Measurements from ENCODE around the gene LLGL1.

Gene LLGL1

GRCh38 chr17:18225121-18225641, at the start of gene LLGL1:
Gene LLGL1, plus strand, starts transcription at chr17:18225635. Its CDS starts 48 bp downstream, at chr17:18225683.
- DNase-seq, result peak; percentile 98

DNA sequence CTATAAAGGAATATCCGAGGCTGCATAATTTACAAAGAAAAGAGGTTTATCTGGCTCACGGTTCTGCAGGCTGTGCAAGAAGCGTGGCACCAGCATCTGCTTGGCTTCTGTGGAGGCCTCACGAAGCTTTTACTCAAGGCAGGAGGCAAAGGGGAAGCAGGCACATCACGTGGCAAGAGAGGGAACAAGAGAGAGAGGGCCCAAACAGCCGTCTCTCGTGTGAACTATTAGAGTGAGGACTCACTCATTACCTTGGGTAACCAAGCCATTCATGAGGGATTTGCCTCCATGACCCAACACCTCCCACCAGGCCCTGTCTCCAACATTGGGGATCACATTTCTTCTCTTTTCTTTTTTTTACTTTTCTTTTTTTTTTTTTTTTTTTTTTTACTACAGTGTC, 49.3 kb upstream of the LLGL1 start:
- no peak for DNase-seq

DNA sequence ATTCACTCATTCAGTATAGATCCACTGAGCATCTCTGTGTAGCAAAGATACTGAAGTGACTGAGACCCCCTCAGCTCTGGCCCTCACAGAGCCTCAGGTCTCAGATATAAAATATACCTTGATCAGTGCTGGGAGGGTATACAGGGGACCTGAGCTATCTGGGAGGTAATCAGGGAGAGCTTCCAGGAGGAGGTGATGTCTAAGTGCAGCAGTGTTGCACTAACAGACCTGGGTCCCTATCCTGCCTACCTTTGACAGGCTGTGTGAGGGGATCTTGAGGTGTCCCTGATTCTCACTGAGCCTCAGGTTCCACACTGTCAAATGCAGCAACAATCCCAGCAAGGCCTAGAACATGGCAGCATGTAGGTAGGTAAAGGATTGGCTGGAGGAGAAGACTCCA, 48.3 kb upstream of the LLGL1 start:
- DNase-seq, result no peak

DNA sequence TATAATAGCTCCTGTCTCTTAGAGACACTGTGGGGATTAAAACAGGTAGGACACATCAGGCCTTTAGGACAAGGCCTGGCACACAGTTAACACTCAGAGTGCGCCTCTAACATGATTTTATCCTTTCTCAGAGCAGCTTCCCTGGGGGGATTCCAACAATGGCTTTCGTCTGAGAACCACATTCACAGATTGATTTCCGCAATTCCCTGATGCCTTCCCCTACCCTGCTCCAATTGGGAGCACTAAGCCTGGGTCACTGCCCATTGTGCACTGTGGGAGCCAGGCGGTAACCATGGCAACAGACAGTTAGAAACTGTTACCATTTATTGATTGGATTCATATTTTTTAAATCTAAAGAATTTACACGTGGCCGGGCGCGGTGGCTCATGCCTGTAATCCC, 47.7 kb upstream of the LLGL1 start:
- DNase-seq, result no peak

- DNase-seq, result no peak
Measured at GRCh38 chr17:18179196-18179595, 46.2 kb upstream of the LLGL1 start.

DNA sequence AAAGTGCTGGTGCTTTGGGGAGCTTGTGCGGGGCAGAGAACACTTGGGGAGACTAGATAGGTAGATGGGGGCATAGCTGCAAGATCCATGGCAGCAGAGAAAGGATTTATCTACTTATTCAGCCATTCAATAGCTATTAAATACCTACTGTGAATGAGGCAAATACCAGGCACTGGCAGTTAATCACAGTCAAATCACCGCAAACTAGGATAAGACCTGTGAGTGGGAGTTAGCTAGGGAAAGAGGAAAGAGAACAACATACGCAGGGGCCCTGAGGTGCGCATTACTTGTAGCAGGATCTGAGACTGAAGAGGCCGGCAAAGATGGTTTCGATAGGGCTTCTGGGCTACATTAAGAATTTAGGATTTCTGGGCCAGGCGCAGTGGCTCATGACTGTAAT, 45.6 kb upstream of the LLGL1 start:
- DNase-seq, result no peak

- DNase-seq, result peak; percentile 74
Measured at GRCh38 chr17:18181358-18181757, 44.1 kb upstream of the LLGL1 start.

DNA sequence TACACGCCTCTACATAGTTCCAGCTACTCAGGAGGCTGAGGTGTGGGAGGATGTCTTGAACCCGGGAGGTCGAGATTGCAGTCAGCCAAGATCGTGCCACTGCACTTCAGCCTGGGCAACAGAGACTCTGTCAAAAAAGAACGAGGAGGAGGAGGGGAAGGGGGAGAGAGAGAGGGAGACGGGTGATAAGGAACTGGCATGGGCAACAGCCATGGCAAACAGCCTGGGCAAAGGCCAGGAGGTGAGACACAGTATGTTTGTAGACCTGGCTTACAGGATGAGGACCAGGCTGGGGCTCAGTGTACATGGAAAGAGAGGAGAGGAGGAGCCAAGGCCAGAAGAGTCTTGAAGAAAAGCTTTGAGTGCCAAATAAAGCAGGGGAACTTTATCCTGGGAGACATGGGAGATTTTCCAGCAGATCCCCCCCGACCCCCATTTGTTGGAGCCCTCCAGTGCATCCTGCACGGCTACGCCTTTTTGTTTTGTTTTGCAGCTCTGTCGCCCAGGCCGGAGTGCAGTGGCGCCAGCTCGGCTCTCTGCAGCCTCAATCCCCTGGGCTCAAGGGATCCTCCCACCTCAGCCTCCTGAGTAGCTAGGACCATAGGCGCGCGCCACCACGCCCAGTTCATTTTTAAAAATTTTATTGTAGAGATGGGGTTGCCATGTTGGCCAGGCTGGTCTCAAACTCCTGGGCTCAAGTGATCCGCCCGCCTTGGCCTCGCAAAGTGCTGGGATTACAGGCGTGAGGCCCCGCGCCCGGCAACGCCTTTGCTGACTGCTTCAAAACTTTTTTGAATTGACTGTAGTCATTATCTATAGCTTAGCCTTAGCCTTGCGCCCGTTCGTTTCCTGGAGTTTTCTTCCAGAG, 43.1 kb upstream of the LLGL1 start:
- peak; percentile 62 for DNase-seq

GRCh38 chr17:18182978-18183333, 42.5 kb upstream of the LLGL1 start:
- peak; percentile 93 for DNase-seq

GRCh38 chr17:18183334-18184142, 41.9 kb upstream of the LLGL1 start, which contains the start of gene ALKBH5:
Gene ALKBH5, plus strand, starts transcription at chr17:18183828. Its CDS starts 416 bp downstream, at chr17:18184244.
- peak; percentile 99 for DNase-seq

DNA sequence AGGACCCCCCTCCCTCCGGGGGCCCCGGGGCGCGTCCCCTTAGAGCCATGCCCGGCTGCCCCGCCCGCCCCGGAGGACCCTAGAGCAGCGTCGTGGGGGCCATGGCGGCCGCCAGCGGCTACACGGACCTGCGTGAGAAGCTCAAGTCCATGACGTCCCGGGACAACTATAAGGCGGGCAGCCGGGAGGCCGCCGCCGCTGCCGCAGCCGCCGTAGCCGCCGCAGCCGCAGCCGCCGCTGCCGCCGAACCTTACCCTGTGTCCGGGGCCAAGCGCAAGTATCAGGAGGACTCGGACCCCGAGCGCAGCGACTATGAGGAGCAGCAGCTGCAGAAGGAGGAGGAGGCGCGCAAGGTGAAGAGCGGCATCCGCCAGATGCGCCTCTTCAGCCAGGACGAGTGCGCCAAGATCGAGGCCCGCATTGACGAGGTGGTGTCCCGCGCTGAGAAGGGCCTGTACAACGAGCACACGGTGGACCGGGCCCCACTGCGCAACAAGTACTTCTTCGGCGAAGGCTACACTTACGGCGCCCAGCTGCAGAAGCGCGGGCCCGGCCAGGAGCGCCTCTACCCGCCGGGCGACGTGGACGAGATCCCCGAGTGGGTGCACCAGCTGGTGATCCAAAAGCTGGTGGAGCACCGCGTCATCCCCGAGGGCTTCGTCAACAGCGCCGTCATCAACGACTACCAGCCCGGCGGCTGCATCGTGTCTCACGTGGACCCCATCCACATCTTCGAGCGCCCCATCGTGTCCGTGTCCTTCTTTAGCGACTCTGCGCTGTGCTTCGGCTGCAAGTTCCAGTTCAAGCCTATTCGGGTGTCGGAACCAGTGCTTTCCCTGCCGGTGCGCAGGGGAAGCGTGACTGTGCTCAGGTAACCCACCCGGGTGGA, 41.0 kb upstream of the LLGL1 start:
- peak; percentile 85 for DNase-seq

DNA sequence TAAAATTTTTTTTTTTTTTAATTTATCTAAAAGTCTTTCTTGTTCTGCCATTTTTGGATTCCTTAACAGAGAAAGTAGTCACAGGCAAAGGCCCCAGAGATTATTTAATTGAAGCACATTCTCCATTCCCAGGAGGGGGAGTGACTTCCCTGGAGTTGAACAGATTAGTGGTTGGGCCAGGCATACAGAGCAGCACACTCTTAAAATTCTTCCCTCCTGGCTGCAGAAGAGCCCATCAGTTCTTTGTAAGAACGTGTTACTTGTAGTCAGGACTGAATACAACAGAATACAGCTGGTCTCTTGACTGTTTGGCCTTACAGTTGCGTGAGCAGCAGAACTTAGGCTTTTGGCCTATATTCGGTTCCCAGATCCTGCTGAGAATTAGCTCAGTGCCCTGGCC, 40.0 kb upstream of the LLGL1 start:
- no peak for DNase-seq

DNA sequence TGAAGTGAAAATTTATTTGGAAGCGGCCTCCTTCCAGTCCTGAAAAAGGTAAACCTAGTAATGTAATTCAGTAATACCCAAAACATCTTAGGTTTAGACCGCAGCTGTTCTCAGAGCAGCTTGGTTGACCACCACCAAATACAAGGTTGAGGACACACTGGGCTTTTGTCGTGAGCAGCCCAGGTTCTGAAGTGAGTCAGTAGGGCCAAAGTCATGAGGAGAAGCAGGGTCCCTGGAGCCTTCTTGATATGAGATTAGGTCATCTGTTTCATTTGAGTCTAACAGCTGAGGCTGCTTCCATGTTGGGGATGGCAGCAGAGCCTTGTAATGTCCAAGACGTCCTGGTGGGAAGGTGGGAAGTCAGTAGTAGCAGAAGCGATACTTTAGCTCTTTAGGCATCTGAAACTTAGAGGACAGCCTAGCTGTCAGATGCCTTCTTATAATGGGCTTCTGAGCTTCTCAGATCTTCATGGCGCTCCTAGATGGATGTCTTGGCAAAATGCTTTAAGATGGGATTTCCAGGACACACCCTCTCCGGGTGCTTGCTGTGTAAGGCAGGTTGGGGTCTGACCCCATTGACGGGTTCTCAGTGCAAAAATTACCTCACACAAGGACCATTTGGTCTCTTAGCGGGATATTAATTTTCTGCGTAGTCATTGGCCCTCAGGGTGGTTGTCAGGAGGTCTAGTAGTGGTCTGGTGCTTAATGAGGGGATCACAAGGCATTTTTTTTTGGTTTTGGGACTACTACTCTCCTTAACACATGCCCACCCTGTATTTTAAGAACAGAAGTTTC, 39.4 kb upstream of the LLGL1 start:
- DNase-seq, result no peak

GRCh38 chr17:18186627-18186982, 38.8 kb upstream of the LLGL1 start:
- no peak for DNase-seq

GRCh38 chr17:18187226-18187625, 38.2 kb upstream of the LLGL1 start:
- no peak for DNase-seq

DNA sequence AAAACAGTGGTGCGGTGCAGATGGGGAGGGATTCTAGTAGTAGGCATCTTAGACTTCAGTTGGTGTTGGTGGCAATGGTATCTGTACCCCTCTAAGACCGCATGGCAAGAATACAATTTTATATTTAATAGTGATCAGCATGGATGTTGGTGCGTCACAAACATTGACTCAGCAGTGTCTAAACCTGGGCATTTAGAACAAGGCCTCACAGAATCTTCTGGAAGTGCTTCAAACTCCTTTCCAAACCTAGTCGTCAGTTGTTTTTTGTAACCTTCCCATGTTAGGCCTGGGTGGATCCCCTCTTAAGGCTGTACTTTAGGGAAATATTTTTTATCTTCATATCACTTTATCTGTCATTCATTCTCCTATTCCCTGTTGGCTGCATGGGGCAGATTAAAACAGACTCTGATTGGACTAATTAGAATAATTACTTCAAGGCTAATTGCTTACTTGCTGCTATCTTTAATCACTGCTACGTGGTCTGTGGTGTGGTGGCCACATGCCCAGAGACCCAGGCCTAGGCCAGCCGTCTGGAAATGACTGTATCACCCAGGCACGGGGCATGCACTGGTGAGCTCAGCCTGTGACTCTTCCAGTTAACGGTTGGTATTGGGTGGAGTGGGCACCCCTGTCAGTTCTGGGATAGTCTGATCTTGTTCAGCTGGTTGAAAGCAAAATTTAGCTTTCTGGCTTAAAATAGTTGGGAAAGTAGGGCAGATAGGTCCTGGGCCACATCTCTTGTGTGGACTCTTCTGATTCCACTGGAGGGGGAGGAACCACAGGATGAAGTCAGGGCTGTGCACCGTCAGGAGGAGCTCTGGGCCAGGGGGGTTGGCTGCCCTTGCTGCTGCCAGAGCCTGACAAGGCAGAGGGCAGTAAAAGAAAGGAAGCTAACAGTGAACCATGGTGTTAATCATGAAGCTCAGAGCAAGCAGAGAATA, 37.3 kb upstream of the LLGL1 start:
- DNase-seq, result no peak

GRCh38 chr17:18190628-18191235, 34.7 kb upstream of the LLGL1 start:
- no peak for DNase-seq

DNA sequence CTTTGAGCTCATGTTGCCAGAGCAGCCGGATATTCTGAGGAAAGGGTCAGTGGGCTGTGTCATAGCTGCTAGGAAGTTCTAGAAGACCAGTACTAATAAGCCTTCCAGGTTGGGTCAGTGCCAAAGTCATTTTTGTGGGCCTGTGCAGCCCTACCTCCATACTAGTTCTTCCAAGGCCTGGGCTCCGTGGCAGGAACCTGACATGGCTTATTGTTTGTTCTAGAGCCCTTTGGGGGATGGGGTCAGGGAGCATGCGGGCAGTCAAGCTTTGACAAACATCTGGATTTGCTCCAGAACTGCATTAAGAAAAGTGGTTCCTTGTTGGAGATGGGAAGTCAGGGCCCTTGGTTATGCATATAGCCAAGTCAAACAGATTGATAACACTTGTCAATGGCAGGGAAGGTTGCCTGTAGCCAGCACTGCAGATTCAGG, 34.2 kb upstream of the LLGL1 start:
- no peak for DNase-seq

GRCh38 chr17:18191967-18192366, 33.5 kb upstream of the LLGL1 start:
- DNase-seq, result no peak

- DNase-seq, result no peak
Measured at GRCh38 chr17:18194394-18194793, 31.0 kb upstream of the LLGL1 start.

All from activated CD8-positive, alpha-beta memory T cell treated with anti-CD3 and anti-CD28 coated beads, Interleukin-2, amount 50 U/mL, for 48 hours (primary cell).